NK-92 (cell line): ENCODE measurements around the gene CSTF1.
"Not testable (repeated sequence)": the region's sequence is repeated elsewhere in the genome, so short reads cannot be mapped to it uniquely, and the experiment has no call there.

Source experiments
- DNase-seq: peaks from one replicate; lab custom pipeline; 2025; ENCODE audit not compliant: unreplicated experiment; lab: John Stamatoyannopoulos, UW

CSTF1 gene

GRCh38 chr20:56403465-56403864, 11.0 kb downstream of the CSTF1 start:
- DNase-seq, result no peak

- DNase-seq, result not testable (repeated sequence)
Measured at GRCh38 chr20:56405356-56405755, 12.9 kb downstream of the CSTF1 start.

GRCh38 chr20:56406910-56407309, 14.5 kb downstream of the CSTF1 start:
- no peak for DNase-seq

- no peak for DNase-seq
Measured at GRCh38 chr20:56409521-56409920, 17.1 kb downstream of the CSTF1 start.

- DNase-seq, result no peak
Measured at GRCh38 chr20:56409956-56410355, 17.5 kb downstream of the CSTF1 start.

GRCh38 chr20:56411287-56411686, 18.8 kb downstream of the CSTF1 start:
- DNase-seq, result not testable (repeated sequence)

- no peak for DNase-seq
Measured at GRCh38 chr20:56411759-56412472, 19.5 kb downstream of the CSTF1 start, which contains the start of gene CASS4. Gene CASS4 (plus strand): TSS chr20:56412260. CDS start chr20:56412459, 199 bp downstream.

GRCh38 chr20:56412473-56412790, 20.0 kb downstream of the CSTF1 start:
- DNase-seq, result no peak

- DNase-seq, result no peak
Measured at GRCh38 chr20:56412949-56413348, 20.5 kb downstream of the CSTF1 start.

- DNase-seq, result no peak
Measured at GRCh38 chr20:56414842-56415765, 22.7 kb downstream of the CSTF1 start.

- DNase-seq, result no peak
Measured at GRCh38 chr20:56417402-56417801, 25.0 kb downstream of the CSTF1 start.

GRCh38 chr20:56417911-56418310, 25.5 kb downstream of the CSTF1 start:
- no peak for DNase-seq

- no peak for DNase-seq
Measured at GRCh38 chr20:56418385-56418861, 26.0 kb downstream of the CSTF1 start.

- no peak for DNase-seq
Measured at GRCh38 chr20:56420028-56420427, 27.6 kb downstream of the CSTF1 start.

- DNase-seq, result no peak
Measured at GRCh38 chr20:56420940-56421688, 28.7 kb downstream of the CSTF1 start.

- no peak for DNase-seq
Measured at GRCh38 chr20:56422076-56422823, 29.8 kb downstream of the CSTF1 start.

GRCh38 chr20:56422824-56423189, 30.4 kb downstream of the CSTF1 start:
- DNase-seq, result no peak

GRCh38 chr20:56423211-56423610, 30.8 kb downstream of the CSTF1 start:
- no peak for DNase-seq

GRCh38 chr20:56423886-56424285, 31.4 kb downstream of the CSTF1 start:
- DNase-seq, result no peak

- no peak for DNase-seq
Measured at GRCh38 chr20:56424931-56425330, 32.5 kb downstream of the CSTF1 start.

- no peak for DNase-seq
Measured at GRCh38 chr20:56426026-56426425, 33.6 kb downstream of the CSTF1 start.
